ENCODE data around the gene DAZAP1. TPM values are rescaled to one million over a fixed set of nuclear protein-coding genes. Genes with fewer than 3 reads are reported as not detected.

Gene DAZAP1
- polyA plus RNA-seq, 1 experiment, result 38.3 TPM

DNA sequence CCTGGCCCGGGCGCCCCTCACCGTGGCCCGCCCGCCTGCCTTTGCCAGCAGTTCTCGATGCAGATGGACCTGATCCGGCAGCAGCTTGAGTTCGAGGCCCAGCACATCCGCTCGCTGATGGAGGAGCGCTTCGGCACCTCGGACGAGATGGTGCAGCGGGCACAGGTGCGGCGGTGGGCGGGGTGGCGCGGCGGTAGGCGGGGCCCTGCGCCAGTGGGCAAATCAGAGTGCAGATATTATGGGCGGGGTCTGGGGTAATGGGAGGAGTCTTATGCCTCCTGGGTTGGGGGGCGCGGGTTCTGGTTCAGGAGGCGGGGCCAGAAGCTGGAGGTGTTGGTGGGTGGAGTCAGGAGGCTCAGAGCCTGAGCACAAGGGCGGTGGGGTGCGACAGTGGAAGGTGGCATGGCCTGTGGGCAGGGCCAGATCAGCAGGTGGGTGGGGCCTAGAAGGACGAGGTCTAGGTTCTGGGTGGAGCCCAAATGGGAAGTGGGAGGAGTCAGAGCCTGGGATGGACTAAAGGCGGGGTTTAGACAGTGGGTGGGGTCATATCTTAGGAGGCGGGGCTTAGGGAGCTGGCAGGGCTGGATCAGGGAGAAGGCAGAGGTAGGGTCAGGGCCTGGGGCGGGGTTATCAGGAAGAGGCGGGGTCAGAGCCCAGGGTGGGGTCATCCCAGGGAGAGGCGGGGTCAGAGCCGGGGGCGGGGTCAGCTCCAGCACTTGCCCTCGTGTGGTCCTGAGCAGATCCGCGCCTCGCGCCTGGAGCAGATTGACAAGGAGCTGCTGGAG, 48.1 kb downstream of the DAZAP1 start:
- TF ChIP-seq, protein P1, sequence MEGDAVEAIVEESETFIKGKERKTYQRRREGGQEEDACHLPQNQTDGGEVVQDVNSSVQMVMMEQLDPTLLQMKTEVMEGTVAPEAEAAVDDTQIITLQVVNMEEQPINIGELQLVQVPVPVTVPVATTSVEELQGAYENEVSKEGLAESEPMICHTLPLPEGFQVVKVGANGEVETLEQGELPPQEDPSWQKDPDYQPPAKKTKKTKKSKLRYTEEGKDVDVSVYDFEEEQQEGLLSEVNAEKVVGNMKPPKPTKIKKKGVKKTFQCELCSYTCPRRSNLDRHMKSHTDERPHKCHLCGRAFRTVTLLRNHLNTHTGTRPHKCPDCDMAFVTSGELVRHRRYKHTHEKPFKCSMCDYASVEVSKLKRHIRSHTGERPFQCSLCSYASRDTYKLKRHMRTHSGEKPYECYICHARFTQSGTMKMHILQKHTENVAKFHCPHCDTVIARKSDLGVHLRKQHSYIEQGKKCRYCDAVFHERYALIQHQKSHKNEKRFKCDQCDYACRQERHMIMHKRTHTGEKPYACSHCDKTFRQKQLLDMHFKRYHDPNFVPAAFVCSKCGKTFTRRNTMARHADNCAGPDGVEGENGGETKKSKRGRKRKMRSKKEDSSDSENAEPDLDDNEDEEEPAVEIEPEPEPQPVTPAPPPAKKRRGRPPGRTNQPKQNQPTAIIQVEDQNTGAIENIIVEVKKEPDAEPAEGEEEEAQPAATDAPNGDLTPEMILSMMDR (IDR thresholded peaks at IDR 0.05; ENCODE audit: insufficient read depth, low read depth, low read length), result no peak
- CTCF ChIA-PET, result interaction anchor here (0.6 to 1.8 kb wide), 9 partner anchors 9 to 322 kb away, joined by 3 to 9 read pairs (median 3); no protein-coding TSS in a partner anchor
- no peak overlapping the region for H3K4me3 ChIP-seq (ENCODE audit: low read depth, low read length)
- no peak for DNase-seq (ENCODE audit: low read depth)
- peaks cover 30% of the 10 kb centered on the region for H3K27me3 ChIP-seq (ENCODE audit: control insufficient read depth, insufficient read depth, low read length)
- peaks cover 4% of the 10 kb centered on the region; the same call in 1 of the 2 replicates for H3K36me3 ChIP-seq (ENCODE audit: control insufficient read depth, insufficient read depth, low read length)
- POLR2A ChIA-PET, result no interaction called here

DNA sequence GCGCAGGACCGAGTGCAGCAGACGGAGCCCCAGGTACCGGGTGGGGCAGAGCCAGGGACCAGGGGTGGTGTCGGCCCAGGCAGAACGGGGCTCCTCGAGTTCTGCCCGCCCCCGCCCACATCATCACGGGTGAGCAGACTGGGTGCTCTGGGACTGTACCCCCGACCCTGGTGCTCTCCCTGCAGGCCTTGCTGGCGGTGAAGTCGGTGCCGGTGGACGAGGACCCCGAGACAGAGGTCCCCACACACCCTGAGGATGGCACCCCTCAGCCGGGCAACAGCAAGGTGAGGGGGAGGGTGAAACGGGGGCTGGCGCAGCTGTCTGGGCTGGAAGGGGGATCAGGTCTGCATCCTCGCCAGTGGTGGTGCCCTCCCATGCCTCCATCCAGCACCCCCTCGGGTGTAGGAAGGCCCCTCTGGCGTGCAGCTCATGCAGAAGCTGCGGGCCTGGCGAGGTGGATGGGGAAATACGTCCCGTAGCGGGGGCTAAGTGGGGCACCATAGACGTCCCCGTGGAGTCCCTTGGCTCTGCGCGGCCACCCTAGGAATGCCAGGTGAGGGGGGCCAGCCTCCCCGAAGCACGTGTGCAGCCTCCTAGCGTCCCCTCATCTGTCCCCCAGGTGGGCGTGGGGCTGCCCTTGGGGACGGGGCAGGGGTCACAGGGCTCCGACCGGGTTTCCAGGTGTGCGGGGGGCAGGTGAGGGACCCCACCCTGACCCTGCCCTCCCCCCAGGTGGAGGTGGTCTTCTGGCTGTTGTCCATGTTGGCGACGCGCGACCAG, 48.9 kb downstream of the DAZAP1 start:
- ChIA-PET POLR2A (no interaction called here), CTCF (interaction anchor here (0.6 to 2.2 kb wide), 8 partner anchors 9 to 321 kb away, joined by 3 to 9 read pairs (median 4); no protein-coding TSS in a partner anchor)
- TF ChIP-seq, protein P1 (IDR thresholded peaks at IDR 0.05; ENCODE audit: insufficient read depth, low read depth, low read length), result no peak
- Histone ChIP-seq H3K4me3 (ENCODE audit: low read depth, low read length) (no peak overlapping the region), H3K27me3 (ENCODE audit: control insufficient read depth, insufficient read depth, low read length) (peaks cover 22% of the 10 kb centered on the region), H3K36me3 (ENCODE audit: control insufficient read depth, insufficient read depth, low read length) (peaks cover 6% of the 10 kb centered on the region; the same call in 1 of the 2 replicates)
- DNase-seq (ENCODE audit: low read depth), result no peak

GRCh38 chr19:1457031-1457739, 49.8 kb downstream of the DAZAP1 start:
- ChIA-PET CTCF (interaction anchor here (2.2 kb wide), 1 partner anchor 12 kb away, joined by 7 read pairs; no protein-coding TSS in a partner anchor), POLR2A (no interaction called here)
- H3K27me3 ChIP-seq (ENCODE audit: control insufficient read depth, insufficient read depth, low read length), result peaks cover 16% of the 10 kb centered on the region

DNA sequence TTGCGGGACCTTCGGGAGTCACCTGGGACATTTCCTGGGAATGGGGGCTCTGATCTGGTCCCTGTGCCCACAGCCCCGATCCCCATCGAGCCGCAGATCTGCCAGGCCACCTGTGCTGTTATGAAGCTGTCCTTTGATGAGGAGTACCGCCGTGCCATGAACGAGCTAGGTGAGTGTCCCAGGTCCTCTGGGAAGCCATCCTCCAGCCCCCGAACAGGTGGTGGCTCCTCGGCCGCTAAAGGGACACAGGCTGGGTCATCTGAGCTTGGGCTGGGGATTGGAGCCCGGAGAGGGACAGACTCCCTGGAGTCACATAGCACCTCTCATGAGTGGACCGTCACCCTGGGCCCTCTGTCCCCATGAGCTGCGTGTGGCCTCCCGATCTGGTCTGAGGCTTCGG, 50.5 kb downstream of the DAZAP1 start:
- POLR2A ChIA-PET, result no interaction called here
- no peak overlapping the region for H3K4me3 ChIP-seq (ENCODE audit: low read depth, low read length)
- peaks cover 6% of the 10 kb centered on the region; the same call in 1 of the 2 replicates for H3K36me3 ChIP-seq (ENCODE audit: control insufficient read depth, insufficient read depth, low read length)
- DNase-seq (ENCODE audit: low read depth), result no peak
- TF ChIP-seq, protein P1 (IDR thresholded peaks at IDR 0.05; ENCODE audit: insufficient read depth, low read depth, low read length), result no peak
- peaks cover 12% of the 10 kb centered on the region for H3K27me3 ChIP-seq (ENCODE audit: control insufficient read depth, insufficient read depth, low read length)
- CTCF ChIA-PET, result interaction anchor here (1.8 to 2.2 kb wide), 2 partner anchors 10 to 13 kb away, joined by 5 to 7 read pairs; no protein-coding TSS in a partner anchor

More at GRCh38 chr19:1457031-1457739, 49.8 kb downstream of the DAZAP1 start:
- TF ChIP-seq, protein P1 (IDR thresholded peaks at IDR 0.05; ENCODE audit: insufficient read depth, low read depth, low read length), result no peak
- Histone ChIP-seq H3K36me3 (ENCODE audit: control insufficient read depth, insufficient read depth, low read length) (peaks cover 6% of the 10 kb centered on the region; the same call in 1 of the 2 replicates), H3K4me3 (ENCODE audit: low read depth, low read length) (no peak overlapping the region)
- DNase-seq (ENCODE audit: low read depth), result no peak
